Nephron (organoid): Measurements from ENCODE around the gene CDKAL1.

Experiments
- H3K27ac Mint-ChIP-seq, 3 experiments: 2 replicates each; pipeline ENCODE4 v1.8.0; 2020; ENCODE audit warnings: mixed read lengths in 3 of 3, mild to moderate bottlenecking in 2 of 3, moderate library complexity in 1 of 3
- H3K27me3 Mint-ChIP-seq: 2 replicates; pipeline ENCODE4 v1.8.0; 2021; ENCODE audit warnings: low read depth, mild to moderate bottlenecking, moderate library complexity, mixed read lengths
- H3K36me3 Mint-ChIP-seq: 2 replicates; pipeline ENCODE4 v1.8.0; 2020; ENCODE audit warnings: low read depth, mixed read lengths
- H3K4me1 Mint-ChIP-seq: 2 replicates; pipeline ENCODE4 v1.8.0; 2020; ENCODE audit warnings: mixed read lengths
- H3K4me3 Mint-ChIP-seq, 3 experiments: 2 replicates each; pipeline ENCODE4 v1.8.0; 2020; ENCODE audit warnings: mild to moderate bottlenecking in 3 of 3, mixed read lengths in 3 of 3, moderate library complexity in 2 of 3
- H3K9me3 Mint-ChIP-seq: 2 replicates; pipeline ENCODE4 v1.8.0; 2020; ENCODE audit warnings: mixed read lengths
- CTCF ChIP-seq, 3 experiments: fragments of 200-600 bp; sonication (generic); IDR thresholded peaks; one replicate each; pipeline ENCODE4 v1.5.0; 2021; ENCODE audit warnings: antibody characterized with exemption in 3 of 3; ENCODE audit not compliant: unreplicated experiment in 3 of 3

CDKAL1 gene

GRCh38 chr6:20707870-20708269 is 173.6 kb downstream of the CDKAL1 start:
- no peaks in the 10 kb centered on the region for H3K9me3 Mint-ChIP-seq
- peak overlapping the region in 1 of 3 experiments; percentile 84 for H3K27ac Mint-ChIP-seq
- H3K4me3 Mint-ChIP-seq, result no peak overlapping the region
- H3K36me3 Mint-ChIP-seq, result no peaks in the 10 kb centered on the region
- TF ChIP-seq CTCF (IDR thresholded peaks at IDR 0.05; ENCODE audit: unreplicated experiment in 3 of 3), result no peak
- no peaks in the 10 kb centered on the region for H3K27me3 Mint-ChIP-seq
- peaks cover 38% of the 10 kb centered on the region for H3K4me1 Mint-ChIP-seq

- H3K9me3 Mint-ChIP-seq, result no peaks in the 10 kb centered on the region
These were observed 174.3 kb downstream of the CDKAL1 start for GRCh38 chr6:20708367-20709124.

GRCh38 chr6:20709451-20709850 is 175.2 kb downstream of the CDKAL1 start:
- H3K4me1 Mint-ChIP-seq, result peaks cover 32% of the 10 kb centered on the region
- no peak for TF ChIP-seq CTCF (IDR thresholded peaks at IDR 0.05; ENCODE audit: unreplicated experiment in 3 of 3)
- no peaks in the 10 kb centered on the region for H3K36me3 Mint-ChIP-seq
- H3K9me3 Mint-ChIP-seq, result no peaks in the 10 kb centered on the region
- no peak overlapping the region for H3K27ac Mint-ChIP-seq
- no peak overlapping the region for H3K4me3 Mint-ChIP-seq
- H3K27me3 Mint-ChIP-seq, result no peaks in the 10 kb centered on the region

More at GRCh38 chr6:20708367-20709124, 174.3 kb downstream of the CDKAL1 start:
- Mint-ChIP-seq H3K27me3 (no peaks in the 10 kb centered on the region), H3K4me1 (peaks cover 38% of the 10 kb centered on the region), H3K36me3 (no peaks in the 10 kb centered on the region), H3K27ac (peak overlapping the region in 2 of 3 experiments; percentile 46 to 84), H3K4me3 (no peak overlapping the region)
- TF ChIP-seq CTCF (IDR thresholded peaks at IDR 0.05; ENCODE audit: unreplicated experiment in 3 of 3), result no peak

GRCh38 chr6:20710341-20710740 is 176.1 kb downstream of the CDKAL1 start:
- Mint-ChIP-seq H3K4me3 (no peak overlapping the region), H3K27ac (no peak overlapping the region), H3K4me1 (peaks cover 27% of the 10 kb centered on the region), H3K9me3 (no peaks in the 10 kb centered on the region), H3K36me3 (no peaks in the 10 kb centered on the region), H3K27me3 (no peaks in the 10 kb centered on the region)
- TF ChIP-seq CTCF (IDR thresholded peaks at IDR 0.05; ENCODE audit: unreplicated experiment in 3 of 3), result no peak

GRCh38 chr6:20711518-20711917 is 177.3 kb downstream of the CDKAL1 start:
- Mint-ChIP-seq H3K27ac (no peak overlapping the region), H3K4me1 (peaks cover 17% of the 10 kb centered on the region), H3K36me3 (no peaks in the 10 kb centered on the region), H3K4me3 (no peak overlapping the region), H3K9me3 (no peaks in the 10 kb centered on the region), H3K27me3 (no peaks in the 10 kb centered on the region)
- TF ChIP-seq CTCF (IDR thresholded peaks at IDR 0.05; ENCODE audit: unreplicated experiment in 3 of 3), result no peak

- no peak overlapping the region for H3K4me3 Mint-ChIP-seq
- no peak overlapping the region for H3K27ac Mint-ChIP-seq
- peaks cover 13% of the 10 kb centered on the region for H3K4me1 Mint-ChIP-seq
- no peaks in the 10 kb centered on the region for H3K27me3 Mint-ChIP-seq
- H3K36me3 Mint-ChIP-seq, result no peaks in the 10 kb centered on the region
- no peak for TF ChIP-seq CTCF (IDR thresholded peaks at IDR 0.05; ENCODE audit: unreplicated experiment in 3 of 3)
- no peaks in the 10 kb centered on the region for H3K9me3 Mint-ChIP-seq
These were observed 177.8 kb downstream of the CDKAL1 start for GRCh38 chr6:20712011-20712410.
